GM18907 (cell line): ENCODE data around the gene TMTC2.
"Not testable (repeated sequence)": the region's sequence is repeated elsewhere in the genome, so short reads cannot be mapped to it uniquely, and the experiment has no call there.

Experiments
- ATAC-seq: cut with Tn5 transposase; IDR thresholded peaks from one replicate; pipeline ENCODE4 v1.9.1; 2021; ENCODE audit warnings: mild to moderate bottlenecking, moderate library complexity; ENCODE audit not compliant: unreplicated experiment

TMTC2 gene

DNA sequence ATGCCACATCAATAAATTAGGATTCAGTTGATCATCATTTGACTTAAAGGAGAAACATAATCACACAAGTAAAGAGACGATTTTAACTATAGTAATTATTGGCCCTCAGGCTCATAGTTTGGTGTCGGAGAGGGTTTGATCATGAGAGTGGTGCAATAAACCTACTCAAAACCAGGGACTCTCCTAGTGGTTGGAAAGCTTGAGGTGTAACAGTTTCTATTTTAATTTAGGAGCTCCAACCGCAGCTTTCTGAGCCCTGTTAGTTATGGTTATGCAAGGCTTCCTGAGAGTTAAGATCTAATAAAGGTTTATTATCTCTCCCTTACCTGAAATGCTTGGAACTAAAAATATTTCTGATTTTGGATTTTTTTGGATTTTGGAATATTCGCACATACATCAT, 36.4 kb downstream of the TMTC2 start:
- ATAC-seq: no peak

DNA sequence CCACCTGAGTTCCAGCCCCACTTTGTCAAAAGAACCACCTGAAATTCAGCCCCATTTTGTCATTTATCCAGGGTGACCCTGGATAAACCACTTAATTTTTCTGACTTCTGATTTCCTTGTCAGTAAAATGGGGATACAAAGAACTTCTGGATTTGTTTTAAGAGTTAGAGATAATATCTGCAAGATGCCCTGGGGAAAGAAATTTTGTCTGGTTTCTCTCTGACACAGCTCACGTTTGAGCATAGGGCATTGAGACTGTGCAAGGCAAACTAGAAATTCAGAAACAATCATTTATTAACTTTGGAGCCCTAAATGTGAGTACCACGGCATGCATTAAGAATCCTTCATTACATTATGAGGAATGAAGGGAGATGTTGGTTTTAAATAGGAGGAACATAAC, 37.2 kb downstream of the TMTC2 start:
- ATAC-seq: no peak

DNA sequence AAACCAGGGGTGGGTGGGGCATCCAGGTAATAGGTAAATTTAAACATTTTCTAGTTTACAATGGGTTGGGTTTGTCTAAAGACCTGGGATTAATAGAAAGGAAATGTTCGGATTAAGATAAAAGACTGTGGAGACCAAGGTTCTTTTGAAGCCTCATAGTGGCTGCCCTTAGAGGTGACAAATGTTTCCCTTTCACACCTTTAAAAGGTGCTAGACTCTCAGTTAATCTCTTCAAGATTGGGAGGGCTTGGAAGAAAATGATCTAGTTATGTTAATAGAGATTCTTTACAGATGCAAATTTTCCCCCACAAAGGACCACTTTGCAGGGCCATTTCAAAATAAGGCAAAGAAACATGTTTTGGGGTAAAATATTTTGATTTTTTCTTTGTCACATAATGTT, 39.0 kb downstream of the TMTC2 start:
- no peak for ATAC-seq

DNA sequence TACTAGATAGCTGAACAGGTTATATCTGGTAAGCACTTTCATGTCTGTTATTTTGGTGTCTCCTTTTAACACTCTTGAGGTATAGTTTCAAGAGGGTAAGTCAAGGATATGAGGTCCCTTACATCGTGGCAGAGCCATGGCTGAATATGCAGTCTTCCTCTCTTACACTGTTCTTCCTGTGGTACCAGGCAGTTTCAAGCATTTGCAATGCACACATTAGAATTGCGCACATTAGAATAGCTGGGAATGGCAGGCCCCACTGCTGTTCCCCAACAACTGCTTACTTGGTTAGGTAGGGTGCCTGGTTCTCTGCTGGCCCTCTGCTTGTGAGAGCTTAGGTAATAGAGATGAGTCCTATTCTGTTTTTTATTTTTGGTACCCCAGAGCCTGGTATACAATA, 41.2 kb downstream of the TMTC2 start:
- no peak for ATAC-seq

DNA sequence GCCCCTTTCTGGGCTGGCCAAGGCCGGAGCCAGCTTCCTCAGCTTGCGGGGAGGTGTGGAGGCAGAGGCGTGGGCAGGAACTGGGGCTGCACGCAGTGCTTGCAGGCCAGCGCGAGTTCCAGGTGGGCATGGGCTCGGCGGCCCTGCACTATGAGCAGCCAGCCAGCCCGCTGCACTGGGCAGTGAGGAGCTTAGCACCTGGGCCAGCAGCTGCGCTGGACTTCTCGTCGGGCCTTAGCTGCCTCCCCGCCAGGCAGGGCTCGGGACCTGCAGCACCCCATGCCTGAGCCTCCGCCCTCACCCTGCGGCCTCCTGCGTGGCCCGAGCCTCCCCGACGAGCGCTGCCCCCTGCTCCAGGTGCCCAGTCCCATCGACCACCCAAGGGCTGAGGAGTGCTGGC, 42.0 kb downstream of the TMTC2 start:
- no peak for ATAC-seq

DNA sequence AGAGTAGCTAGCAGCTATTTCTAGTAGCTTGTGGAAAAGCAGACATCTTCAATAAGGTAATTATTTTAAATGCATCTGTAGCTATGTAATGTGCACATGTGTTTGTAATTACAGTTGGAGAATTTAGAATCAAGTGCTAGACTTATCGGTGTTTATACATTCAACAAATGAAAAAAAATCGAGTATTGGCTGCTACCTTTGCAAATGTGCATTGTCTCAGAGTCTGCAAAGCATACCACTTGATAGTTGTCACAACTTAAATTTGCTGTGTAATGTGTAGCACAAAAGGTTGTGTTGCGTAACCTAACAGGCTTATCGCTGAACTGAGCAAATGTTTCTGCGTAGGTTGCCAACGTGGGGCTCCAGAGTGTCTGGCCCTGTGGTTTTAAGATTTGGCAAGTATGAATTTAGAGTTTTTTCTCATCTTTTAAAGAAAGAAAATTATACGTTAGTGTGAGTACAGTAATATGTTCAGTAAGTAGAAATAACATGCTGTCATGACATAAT, 44.3 kb downstream of the TMTC2 start:
- ATAC-seq: no peak

DNA sequence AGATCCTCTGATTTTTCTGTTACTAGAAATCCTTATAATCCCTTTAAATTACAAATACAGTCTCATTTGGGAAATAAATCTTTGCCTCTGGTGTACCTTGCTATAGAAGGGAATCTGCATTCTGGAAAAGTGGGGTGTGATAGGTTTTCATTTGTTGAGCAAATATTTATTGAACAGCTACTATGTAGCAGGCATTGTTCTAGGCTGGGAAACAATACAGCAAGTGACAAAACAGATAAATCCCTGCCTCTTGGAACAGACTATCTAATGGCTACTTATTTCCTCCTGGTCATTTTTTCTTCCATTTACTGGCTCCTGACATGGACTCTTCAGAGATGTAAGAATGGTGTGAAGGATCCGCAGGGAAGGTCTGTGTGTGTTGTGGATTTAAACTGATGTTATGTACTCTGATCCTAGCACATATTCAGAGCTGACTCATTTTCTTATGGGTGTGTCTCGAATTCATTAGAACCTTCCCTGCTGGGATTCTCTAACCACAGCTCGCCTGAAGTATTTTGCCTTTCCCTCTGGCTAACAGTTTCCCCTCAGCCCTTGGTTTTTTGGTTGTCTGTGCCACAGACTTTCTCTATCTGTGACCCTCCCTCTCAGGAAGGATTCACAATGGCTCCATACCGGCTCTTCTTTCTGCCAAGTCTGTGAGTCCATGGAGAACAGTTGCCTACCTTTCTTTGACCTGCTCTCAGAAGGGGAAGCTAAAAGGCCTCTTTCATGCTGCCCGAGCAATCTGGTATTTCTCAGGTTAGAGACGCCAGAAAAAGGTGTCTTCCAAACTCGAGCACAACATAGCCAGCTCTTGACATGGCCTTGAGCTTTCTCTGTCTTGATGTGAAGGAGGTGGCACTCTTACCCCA, 53.7 kb downstream of the TMTC2 start:
- ATAC-seq: no peak

DNA sequence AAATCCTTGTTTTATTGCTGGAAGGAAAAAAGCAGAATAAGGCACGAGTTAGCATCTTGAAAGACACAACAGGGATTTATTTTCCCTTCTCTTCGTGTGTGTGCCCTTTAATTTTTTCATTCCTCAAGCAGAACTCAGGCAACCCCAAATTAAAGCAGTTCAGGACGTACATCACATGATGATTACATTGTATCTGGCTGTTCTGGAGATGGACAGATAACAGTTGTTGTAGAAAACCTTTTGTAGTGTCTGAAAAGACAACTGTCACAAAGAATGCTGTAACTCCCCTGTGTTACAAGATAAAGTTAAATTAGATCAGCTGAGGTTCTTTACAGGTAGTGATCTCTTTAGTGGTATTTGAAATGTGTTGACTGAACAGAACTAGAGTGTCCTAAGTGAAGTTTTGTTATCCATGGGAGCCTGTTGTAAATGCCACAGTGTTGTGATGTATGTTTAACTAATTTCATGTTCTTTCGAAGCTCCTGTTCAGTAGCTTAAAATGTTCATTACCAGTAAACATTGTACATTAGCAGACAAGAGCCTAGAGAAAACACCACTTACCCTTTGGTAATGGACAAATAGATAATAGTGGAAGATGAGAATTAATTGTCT, 58.5 kb downstream of the TMTC2 start:
- ATAC-seq: no peak

DNA sequence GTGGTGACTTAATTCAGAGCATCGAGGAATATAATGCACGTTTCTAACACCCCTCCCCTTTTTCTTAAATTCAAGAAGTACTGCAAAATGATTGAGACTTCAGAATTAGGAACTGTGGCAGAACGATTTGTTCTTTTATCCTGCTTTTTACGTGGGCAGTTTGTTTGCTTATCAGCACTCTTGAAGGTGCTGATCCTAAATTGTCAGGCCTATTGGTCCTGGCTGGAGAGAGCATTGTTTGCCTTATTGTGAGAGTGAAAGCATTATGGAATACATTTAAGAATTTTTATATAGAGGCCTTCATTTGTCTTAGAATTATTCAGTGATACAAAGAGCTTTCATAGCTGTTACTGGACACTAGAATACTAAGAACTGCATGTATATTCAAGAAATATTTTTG, 59.1 kb downstream of the TMTC2 start:
- no peak for ATAC-seq

DNA sequence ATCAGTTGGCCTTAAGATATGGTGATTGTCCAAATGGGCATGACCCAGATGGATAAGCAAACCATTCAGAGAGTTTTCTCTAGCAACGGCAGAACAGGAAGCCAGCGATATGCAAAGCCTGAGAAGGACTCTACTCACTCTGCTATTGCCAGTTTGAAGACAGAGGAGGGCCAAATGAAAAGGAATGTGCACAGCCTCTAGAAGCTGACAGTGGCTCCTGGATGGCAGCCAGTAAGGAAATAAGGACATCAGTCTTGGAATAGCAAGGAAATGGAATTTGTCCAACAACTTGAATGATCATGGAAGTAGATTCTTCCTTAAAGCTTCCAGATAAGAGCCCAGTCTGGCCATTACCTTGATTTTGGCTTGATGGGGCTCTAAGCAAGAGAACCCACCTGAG, 60.0 kb downstream of the TMTC2 start:
- no peak for ATAC-seq

DNA sequence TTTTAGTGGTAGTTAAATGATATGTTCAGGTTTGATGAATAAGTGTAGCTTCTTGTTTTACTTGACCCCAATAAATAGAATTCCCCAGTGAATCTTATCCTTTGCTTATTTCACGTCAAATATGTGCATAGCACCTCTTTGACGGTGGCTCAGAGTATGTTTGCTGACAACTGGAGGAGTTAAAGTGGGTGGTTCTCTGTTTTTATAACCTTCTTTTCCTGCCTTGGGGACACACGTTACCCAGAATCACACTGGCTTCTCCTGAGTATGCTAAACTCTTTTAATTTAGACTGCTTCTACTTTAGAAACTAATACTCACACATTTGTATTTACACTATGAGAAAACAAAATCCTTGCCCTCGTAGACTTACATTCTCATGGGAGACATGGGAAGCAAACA, 62.3 kb downstream of the TMTC2 start:
- no peak for ATAC-seq

DNA sequence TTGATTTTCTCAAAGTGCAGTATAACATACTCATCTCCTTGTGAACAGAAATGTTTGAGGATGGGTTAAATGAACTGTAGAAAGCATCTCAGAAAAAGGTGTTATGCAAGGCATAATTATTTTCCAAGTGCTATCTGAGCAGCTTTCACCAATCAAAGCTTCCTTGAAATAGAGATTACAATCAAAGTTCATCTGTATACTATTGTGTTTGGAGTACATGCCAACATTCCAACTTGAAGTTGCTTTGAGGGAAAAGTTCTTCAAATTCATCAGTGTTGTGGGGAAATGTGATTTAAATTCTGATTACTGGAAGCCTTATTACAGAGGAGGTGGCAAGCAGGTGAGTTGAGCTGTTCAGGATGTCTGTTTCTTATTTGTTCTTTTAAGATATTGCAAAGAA, 68.2 kb downstream of the TMTC2 start:
- ATAC-seq: no peak

DNA sequence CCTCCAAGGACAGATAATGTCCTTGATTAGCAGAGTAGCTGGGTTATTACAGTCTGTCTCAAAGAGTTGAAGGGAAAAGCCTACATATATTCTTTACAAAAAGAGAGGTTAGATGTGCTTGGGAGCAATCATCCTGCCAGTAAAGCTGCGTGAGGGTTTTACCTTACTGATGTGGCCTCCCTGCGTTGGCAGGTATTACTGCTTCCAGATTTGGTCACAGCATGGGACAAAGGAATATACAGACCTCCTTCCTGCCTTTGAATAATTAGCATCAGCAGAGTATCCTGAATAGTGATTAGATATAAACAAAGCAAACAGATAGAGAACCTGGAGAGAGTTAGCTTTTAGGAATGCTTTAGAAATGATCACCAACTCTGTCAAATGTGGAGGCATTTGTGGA, 69.6 kb downstream of the TMTC2 start:
- ATAC-seq: no peak

DNA sequence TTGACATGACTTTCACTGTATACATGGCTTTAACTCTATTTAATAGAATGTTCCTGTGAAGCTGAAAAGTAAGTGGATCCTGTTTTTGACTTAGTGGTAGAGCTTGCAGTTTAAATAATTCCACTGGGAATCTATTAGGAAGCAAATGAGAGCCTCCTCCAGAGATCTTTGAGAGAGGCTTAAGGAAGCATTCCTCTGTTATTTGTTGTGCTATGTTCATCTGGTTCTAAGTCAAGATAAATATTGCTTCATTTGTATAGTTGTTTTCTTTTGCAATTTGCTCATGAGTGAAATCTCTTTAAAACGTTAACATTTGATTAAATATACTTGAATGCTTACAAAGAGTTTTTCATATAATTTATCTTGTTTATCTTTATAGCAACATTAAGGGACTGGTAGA, 70.4 kb downstream of the TMTC2 start:
- no peak for ATAC-seq

DNA sequence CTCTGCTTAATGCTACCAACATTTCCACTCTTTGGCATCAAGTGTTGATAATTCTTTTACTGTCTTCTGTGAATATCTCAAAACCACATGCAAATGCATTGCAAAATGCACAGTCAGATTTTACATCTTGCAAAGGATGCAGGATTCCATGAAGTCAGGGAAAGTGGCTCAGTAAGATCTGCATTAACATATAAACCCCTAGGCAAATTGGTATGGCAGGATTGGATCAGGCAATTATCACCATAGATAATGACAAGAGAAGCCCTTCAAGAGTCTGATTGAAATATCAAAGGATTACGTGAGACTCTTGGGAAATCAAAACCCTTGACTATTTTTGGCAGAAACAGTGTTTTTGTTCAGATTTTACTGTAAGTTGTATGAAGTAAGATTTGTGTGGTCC, 71.0 kb downstream of the TMTC2 start:
- ATAC-seq: no peak

DNA sequence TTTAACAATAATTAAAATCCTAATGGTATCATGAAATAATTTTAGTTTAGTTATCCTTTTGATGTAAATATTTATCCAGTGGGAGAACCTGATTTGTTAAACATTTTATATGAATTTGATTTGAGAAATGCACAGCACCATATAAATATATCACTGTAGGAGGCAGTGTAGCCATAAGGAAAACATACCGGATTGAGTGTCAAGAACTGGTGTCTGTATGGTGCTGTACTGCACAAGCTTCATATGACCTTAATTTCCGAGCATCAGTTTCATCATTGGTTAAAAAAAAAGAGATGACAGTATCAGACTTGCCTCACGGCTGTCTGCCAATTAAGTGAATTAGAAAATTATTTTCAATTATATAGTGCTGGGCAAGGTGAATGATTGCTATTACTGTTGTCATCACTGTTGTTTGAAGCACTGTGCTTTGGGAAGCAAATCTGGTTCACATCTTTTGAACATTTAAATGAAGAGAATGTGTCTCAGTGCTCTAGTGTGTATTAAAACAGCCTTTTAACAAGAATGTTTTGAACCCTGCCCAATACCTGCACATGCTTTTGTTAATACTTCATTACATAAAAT, 72.1 kb downstream of the TMTC2 start:
- ATAC-seq: no peak

DNA sequence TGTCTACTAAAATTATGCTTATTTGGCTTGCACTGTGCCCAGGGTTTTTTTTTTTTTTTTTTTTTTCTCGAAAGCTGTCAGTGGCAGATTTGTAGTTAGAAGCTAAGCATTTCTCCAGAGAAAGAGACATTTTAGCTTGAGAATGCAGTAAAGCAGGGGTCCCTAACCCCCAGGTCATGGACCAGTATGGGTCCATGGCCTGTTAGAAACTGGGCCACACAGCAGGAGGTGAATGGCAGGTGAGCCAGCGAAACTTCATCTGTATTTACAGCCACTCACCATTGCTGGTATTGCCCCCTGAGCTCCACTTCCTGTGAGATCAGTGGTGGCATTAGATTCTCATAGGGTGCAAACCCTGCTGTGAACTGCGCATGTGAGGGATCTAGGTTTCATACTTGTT, 73.7 kb downstream of the TMTC2 start:
- ATAC-seq: no peak

DNA sequence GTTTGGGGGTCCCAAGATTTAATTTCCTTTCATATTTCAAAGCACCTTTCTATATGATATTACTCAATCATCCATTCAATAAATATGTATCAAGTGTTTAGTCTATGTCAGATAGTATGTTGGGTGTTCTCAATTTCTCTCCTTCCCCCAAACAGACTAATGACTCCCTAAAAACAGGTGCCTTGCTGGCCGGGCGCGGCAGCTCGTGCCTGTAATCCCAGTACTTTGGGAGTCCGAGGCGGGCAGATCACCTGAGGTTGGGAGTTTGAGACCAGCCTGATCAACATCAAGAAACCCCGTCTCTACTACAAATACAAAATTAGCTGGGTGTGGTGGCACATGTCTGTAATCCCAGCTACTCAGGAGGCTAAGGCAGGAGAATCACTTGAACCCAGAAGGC, 78.5 kb downstream of the TMTC2 start:
- ATAC-seq: not testable (repeated sequence)

DNA sequence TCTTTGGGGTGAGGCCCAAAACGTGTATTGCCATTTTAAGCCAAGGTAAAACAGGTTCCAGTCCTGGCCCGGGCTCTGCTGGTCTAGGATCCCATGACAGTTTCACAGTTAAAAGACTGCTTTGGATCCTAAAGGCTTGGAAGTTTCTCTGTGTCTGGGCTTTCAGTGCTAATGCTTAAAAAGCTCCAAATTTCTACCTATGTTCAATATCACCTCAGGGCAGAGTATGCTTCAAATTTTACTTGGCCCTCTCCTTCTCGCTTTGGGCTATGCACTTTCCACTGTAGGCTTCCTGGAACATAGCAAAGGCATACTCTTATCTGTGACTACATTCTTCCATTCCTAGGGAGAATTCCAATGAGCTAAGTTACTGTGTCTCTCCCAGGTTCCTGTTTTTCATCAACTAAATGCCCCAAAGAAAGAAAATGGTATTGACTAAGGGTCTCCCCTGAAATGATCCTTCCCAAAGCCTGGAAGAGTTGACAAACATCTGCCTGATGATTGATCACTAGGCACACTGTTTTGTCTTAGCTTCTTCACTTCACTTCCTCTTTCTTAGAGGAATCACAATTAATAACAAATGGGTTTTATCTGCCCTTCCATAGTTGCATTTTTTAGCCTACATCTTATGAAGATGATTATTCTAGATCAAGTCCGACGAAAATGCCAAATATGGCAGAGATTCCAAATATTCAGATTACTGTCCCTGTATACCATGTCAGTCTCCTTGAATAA, 79.4 kb downstream of the TMTC2 start:
- no peak for ATAC-seq

DNA sequence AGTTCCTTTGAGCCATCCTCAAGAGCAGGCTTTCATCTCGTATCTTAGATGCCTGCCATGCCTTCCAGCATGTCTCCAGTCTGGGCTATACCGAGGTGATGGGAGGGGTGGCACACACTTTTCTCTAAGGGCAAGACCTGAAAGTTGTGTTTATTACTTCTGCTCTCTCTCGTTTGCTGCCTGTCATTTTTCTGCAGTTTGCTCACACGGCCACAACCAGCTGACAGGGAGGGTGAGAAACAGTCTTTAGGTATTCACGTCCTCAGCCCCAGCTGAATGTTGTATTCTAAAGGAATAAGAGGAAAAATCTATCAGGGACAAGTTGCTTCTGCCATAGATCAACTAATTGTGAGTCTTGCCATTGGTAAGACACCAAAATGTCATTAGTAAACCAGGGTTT, 88.0 kb downstream of the TMTC2 start:
- ATAC-seq: no peak

DNA sequence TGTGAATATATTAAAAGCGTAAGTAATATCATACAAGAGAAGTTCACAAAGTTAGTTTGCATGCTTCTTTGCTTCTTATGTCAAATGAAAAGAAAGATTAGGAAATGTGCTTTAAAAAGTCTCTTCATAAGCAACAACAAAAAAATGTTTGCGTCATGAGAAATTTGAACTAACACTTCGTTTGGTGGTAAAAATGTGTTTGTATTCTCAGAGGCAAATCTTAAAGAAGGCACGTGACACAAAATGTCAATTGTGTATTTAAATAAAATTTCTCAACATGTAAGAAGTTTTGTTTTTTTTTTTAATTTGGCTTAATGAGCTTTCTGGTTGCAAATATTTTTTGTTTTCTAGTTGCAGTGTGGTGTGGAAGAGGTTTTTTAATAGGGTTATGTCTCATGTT, 93.8 kb downstream of the TMTC2 start:
- no peak for ATAC-seq
